ENCODE data around the gene NDUFB7.
"Not testable (repeated sequence)": the region's sequence is repeated elsewhere in the genome, so short reads cannot be mapped to it uniquely, and the experiment has no call there.

Gene NDUFB7

GRCh38 chr19:14553939-14554243, 18.0 kb downstream of the NDUFB7 start:
- no peak for DNase-seq (ENCODE audit: low read depth in 2 of 2, low spot score in 1 of 2)

GRCh38 chr19:14553042-14553938, 18.6 kb downstream of the NDUFB7 start:
- no peak for DNase-seq (ENCODE audit: low read depth in 2 of 2, low spot score in 1 of 2)

- not testable (repeated sequence) for DNase-seq (ENCODE audit: low read depth in 2 of 2, low spot score in 1 of 2)
Observed at GRCh38 chr19:14552006-14552360, 19.9 kb downstream of the NDUFB7 start.

GRCh38 chr19:14551134-14552005, 20.5 kb downstream of the NDUFB7 start:
- peak; percentile 54 to 67 for DNase-seq (ENCODE audit: low read depth in 2 of 2, low spot score in 1 of 2)

- no peak for DNase-seq (ENCODE audit: low read depth in 2 of 2, low spot score in 1 of 2)
Observed at GRCh38 chr19:14550201-14550754, 21.6 kb downstream of the NDUFB7 start.

- no peak for DNase-seq (ENCODE audit: low read depth in 2 of 2, low spot score in 1 of 2)
Observed at GRCh38 chr19:14545716-14546082, 26.2 kb downstream of the NDUFB7 start.

- no peak for DNase-seq (ENCODE audit: low read depth in 2 of 2, low spot score in 1 of 2)
Observed at GRCh38 chr19:14544977-14545715, 26.7 kb downstream of the NDUFB7 start.

- DNase-seq (ENCODE audit: low read depth in 2 of 2, low spot score in 1 of 2), result no peak
Observed at GRCh38 chr19:14544047-14544446, 27.8 kb downstream of the NDUFB7 start.

- no peak for DNase-seq (ENCODE audit: low read depth in 2 of 2, low spot score in 1 of 2)
Observed at GRCh38 chr19:14542711-14543328, 29.0 kb downstream of the NDUFB7 start.

GRCh38 chr19:14541979-14542378, 29.9 kb downstream of the NDUFB7 start:
- DNase-seq (ENCODE audit: low read depth in 2 of 2, low spot score in 1 of 2), result not testable (repeated sequence)

GRCh38 chr19:14540741-14541525, 30.9 kb downstream of the NDUFB7 start:
- no peak for DNase-seq (ENCODE audit: low read depth in 2 of 2, low spot score in 1 of 2)

- DNase-seq (ENCODE audit: low read depth in 2 of 2, low spot score in 1 of 2), result no peak
Observed at GRCh38 chr19:14536926-14537692, 34.8 kb downstream of the NDUFB7 start.

- DNase-seq (ENCODE audit: low read depth in 2 of 2, low spot score in 1 of 2), result no peak
Observed at GRCh38 chr19:14533450-14533849, 38.4 kb downstream of the NDUFB7 start.

- no peak for DNase-seq (ENCODE audit: low read depth in 2 of 2, low spot score in 1 of 2)
Observed at GRCh38 chr19:14530506-14530905, 41.4 kb downstream of the NDUFB7 start.

GRCh38 chr19:14530005-14530348, 41.9 kb downstream of the NDUFB7 start:
- no peak for DNase-seq (ENCODE audit: low read depth in 2 of 2, low spot score in 1 of 2)

GRCh38 chr19:14529254-14530004, 42.4 kb downstream of the NDUFB7 start, which contains the start of gene TECR:
Gene TECR (plus strand): TSS chr19:14529594. CDS start chr19:14529697, 103 bp downstream.
- peak; percentile 100 for DNase-seq (ENCODE audit: low read depth in 2 of 2, low spot score in 1 of 2)

GRCh38 chr19:14528419-14529253, 43.2 kb downstream of the NDUFB7 start:
- DNase-seq (ENCODE audit: low read depth in 2 of 2, low spot score in 1 of 2), result no peak

GRCh38 chr19:14526423-14526822, 45.4 kb downstream of the NDUFB7 start:
- no peak for DNase-seq (ENCODE audit: low read depth in 2 of 2, low spot score in 1 of 2)
